B cell (primary cell): ENCODE results near the gene TASL. TPM values are rescaled to one million over a fixed set of nuclear protein-coding genes. Genes with fewer than 3 reads are reported as not detected.

ENCODE experiments used
- ATAC-seq: fragments of 200-7000 bp; cut with Tn5 transposase; one replicate; pipeline ENCODE4 v1.10.0; 2021; ENCODE audit warnings: low read depth, mild to moderate bottlenecking, moderate number of reproducible peaks, moderate library complexity
- CTCF ChIA-PET: fragments of 350-600 bp; sonication (Branson Sonifier 250); formaldehyde crosslinking; loops from one replicate; lab custom pipeline; 2021; ENCODE audit warnings: antibody characterized with exemption, inconsistent platforms; lab: Charles Lee
- POLR2A ChIA-PET: fragments of 350-600 bp; sonication (Branson Sonifier 250); formaldehyde crosslinking; loops from one replicate; lab custom pipeline; 2021; ENCODE audit warnings: antibody characterized with exemption; lab: Charles Lee
- DNase-seq: peaks from one replicate; pipeline ENCODE4 v3.0.0; 2013
- H2AFZ ChIP-seq: 2 replicates; pipeline ENCODE4 v1.6.1; 2012; ENCODE audit warnings: mild to moderate bottlenecking, low read depth, low read length; ENCODE audit not compliant: insufficient read depth, poor library complexity, severe bottlenecking
- H3K27ac ChIP-seq, 2 donors: 1 replicate in 1 of 2; 2 replicates in 1 of 2; pipeline ENCODE4 v1.5.1; 2012 to 2013; ENCODE audit warnings: low read length in 2 of 2, mild to moderate bottlenecking in 2 of 2, moderate library complexity in 1 of 2
- H3K27me3 ChIP-seq, 4 experiments: fragments of 200-600 bp in 1 of 4; sonication (generic) in 1 of 4; replicated peaks in 1 of 4; 1 replicate in 2 of 4; 2 replicates in 2 of 4; pipeline versions ENCODE4 v1.6.1 to v1.7.0; 2013 to 2016; ENCODE audit warnings: low read length in 3 of 4, mild to moderate bottlenecking in 2 of 4, mixed read lengths in 1 of 4, moderate library complexity in 1 of 4; ENCODE audit not compliant: insufficient read depth in 4 of 4, control insufficient read depth in 3 of 4; ENCODE audit errors: control extremely low read depth in 1 of 4
- H3K36me3 ChIP-seq, 2 experiments: replicated peaks in 1 of 2; 1 replicate in 1 of 2; 2 replicates in 1 of 2; pipeline versions ENCODE4 v1.6.1 to v1.7.1; 2013; ENCODE audit warnings: low read length in 1 of 2; ENCODE audit not compliant: insufficient read depth in 2 of 2, control insufficient read depth in 1 of 2; ENCODE audit errors: control extremely low read depth in 1 of 2, extremely low read depth in 1 of 2
- H3K4me1 ChIP-seq, 2 donors: fragments of 200-600 bp in 1 of 2; sonication (generic) in 1 of 2; 1 replicate in 1 of 2; 2 replicates in 1 of 2; pipeline versions ENCODE4 v1.5.1 to v1.6.1; 2013 to 2017; ENCODE audit warnings: low read length in 2 of 2; ENCODE audit not compliant: control insufficient read depth in 2 of 2, insufficient read depth in 2 of 2
- H3K4me2 ChIP-seq: replicated peaks from 2 replicates; pipeline ENCODE3; 2012; ENCODE audit warnings: mild to moderate bottlenecking, low read depth, low read length; ENCODE audit not compliant: poor library complexity, severe bottlenecking
- H3K4me3 ChIP-seq, 5 experiments: fragments of 200-600 bp in 1 of 5; sonication (generic) in 1 of 5; 1 replicate in 3 of 5; 2 replicates in 2 of 5; pipeline versions ENCODE4 v1.5.1 to v1.7.0; 2011 to 2016; ENCODE audit warnings: low read length in 4 of 5, mild to moderate bottlenecking in 4 of 5, low read depth in 2 of 5, control low read depth in 1 of 5, moderate library complexity in 1 of 5; ENCODE audit not compliant: insufficient read depth in 1 of 5; ENCODE audit errors: control extremely low read depth in 1 of 5, extremely low read depth in 1 of 5
- H3K79me2 ChIP-seq: fragments of 200-600 bp; sonication (generic); one replicate; pipeline ENCODE4 v1.6.0; 2016; ENCODE audit warnings: low read length; ENCODE audit not compliant: control insufficient read depth, insufficient read depth
- H3K9ac ChIP-seq: fragments of 200-600 bp; sonication (generic); 2 replicates; pipeline ENCODE4 v1.6.1; 2017; ENCODE audit warnings: mild to moderate bottlenecking, low read length, moderate library complexity
- H3K9me3 ChIP-seq, 3 donors: one replicate each; pipeline versions ENCODE4 v1.6.1 to v1.7.1; 2013; ENCODE audit warnings: low read length in 2 of 3; ENCODE audit not compliant: control insufficient read depth in 2 of 3, insufficient read depth in 1 of 3; ENCODE audit errors: control extremely low read depth in 1 of 3
- H4K20me1 ChIP-seq: 2 replicates; pipeline ENCODE4 v1.6.0; 2012; ENCODE audit warnings: mild to moderate bottlenecking, low read length; ENCODE audit not compliant: insufficient read depth, control insufficient read depth, poor library complexity, severe bottlenecking
- H3K27ac Mint-ChIP-seq: one replicate; pipeline ENCODE4 v1.8.0; 2021; ENCODE audit warnings: mixed read lengths
- H3K27me3 Mint-ChIP-seq: one replicate; pipeline ENCODE4 v1.8.0; 2021; ENCODE audit warnings: mixed read lengths
- H3K4me1 Mint-ChIP-seq: one replicate; pipeline ENCODE4 v1.8.0; 2021; ENCODE audit warnings: mixed read lengths
- H3K4me3 Mint-ChIP-seq: one replicate; pipeline ENCODE4 v1.8.0; 2021; ENCODE audit warnings: mixed read lengths
- H3K9me3 Mint-ChIP-seq: one replicate; pipeline ENCODE4 v1.8.0; 2022; ENCODE audit warnings: mixed read lengths; ENCODE audit not compliant: insufficient read depth
- EZH2 ChIP-seq: IDR thresholded peaks from 2 replicates; pipeline ENCODE4 v1.6.1; 2012; ENCODE audit warnings: borderline replicate concordance, low read depth, mild to moderate bottlenecking, moderate library complexity, low read length; ENCODE audit not compliant: insufficient read depth, poor library complexity, severe bottlenecking
- WGBS: methylation state at CpG from one replicate; pipeline ENCODE4 v1.1.5; 2013; ENCODE audit warnings: missing lambda C conversion rate; ENCODE audit not compliant: insufficient coverage; 5-methylcytosine and 5-hydroxymethylcytosine counted together
- intact Hi-C: fragments of 100-400 bp; cut with micrococcal nuclease; formaldehyde crosslinking; loops from one replicate; pipeline ENCODE4 v1.10.0; 2022
- polyA plus RNA-seq: library from polyadenylated mRNA; depleted of rRNA; stranded (reverse); fragments of >200 nt; gene quantifications from 2 replicates; pipeline ENCODE4 v1.2.3, GENCODE V29; 2012
- total RNA-seq, 2 donors: library from RNA; stranded (reverse); fragments of 120-200 nt in 1 of 2; gene quantifications; 1 replicate in 1 of 2; 2 replicates in 1 of 2; pipeline versions ENCODE4 v1.2.3 to v1.2.4, GENCODE V29; 2013 to 2022
- TF ChIP-seq, protein P1 (sequence below): fragments of 200-600 bp; IDR thresholded peaks from one replicate; pipeline ENCODE4 v1.8.0; 2022; ENCODE audit warnings: antibody characterized with exemption, mild to moderate bottlenecking

The TASL gene
- total and polyA plus RNA-seq, 2 donors (not counting 1 experiment from before 2014, with no cell fraction given): 15.7 to 25.4 TPM

DNA sequence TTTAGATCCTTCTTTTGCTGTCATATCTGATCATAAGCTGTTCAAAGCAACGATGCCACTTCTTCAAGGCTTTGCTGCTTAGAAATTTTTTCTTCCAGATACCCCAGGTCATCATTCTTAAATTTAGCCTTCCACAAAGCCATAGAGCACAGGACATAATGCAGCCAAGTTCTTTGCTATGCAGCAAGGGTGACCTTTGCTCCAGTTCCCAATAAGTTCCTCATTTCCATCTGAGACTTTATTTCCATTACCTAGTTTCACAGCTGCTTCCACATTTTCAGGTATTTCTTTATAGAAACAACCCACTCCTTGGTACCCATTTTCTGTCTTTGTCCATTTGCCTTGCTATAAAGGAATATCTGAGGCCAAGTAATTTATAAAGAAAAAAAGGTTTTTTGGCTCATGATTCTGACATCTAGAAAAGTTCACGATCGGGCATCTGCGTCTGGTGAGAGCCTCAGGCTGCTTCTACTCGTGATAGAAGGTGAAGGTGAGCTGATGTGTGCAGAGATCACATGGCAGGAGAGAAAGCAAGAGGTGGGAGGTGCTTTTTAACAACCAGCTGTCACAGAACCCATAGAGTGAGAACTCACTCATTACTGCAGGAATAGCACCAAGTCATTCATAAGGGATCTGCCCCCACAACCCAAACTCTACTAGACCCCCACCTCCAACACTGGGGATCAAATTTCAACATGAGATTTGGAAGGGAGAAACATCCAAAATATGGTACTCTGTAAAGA lies 11.8 kb upstream of the TASL start:
- Histone ChIP-seq H3K4me3 (no peak overlapping the region), H4K20me1 (no peaks in the 10 kb centered on the region), H3K27ac (no peak overlapping the region), H3K4me2 (peak overlapping the region; percentile 32), H3K79me2 (no peaks in the 10 kb centered on the region), H3K27me3 (no peaks in the 10 kb centered on the region), H3K4me1 (peaks cover 41 to 45% of the 10 kb centered on the region in 2 donors), H2AFZ (no peak overlapping the region), H3K36me3 (no peaks in the 10 kb centered on the region), H3K9me3 (no peaks in the 10 kb centered on the region), H3K9ac (no peak overlapping the region)
- ChIA-PET POLR2A (interaction anchor here (0.9 kb wide), 1 partner anchor 12 kb away, joined by 3 read pairs; the partner anchor contains the start of gene TASL), CTCF (interaction anchor here (2.1 kb wide), 1 partner anchor 18 kb away, joined by 13 read pairs; no protein-coding TSS in a partner anchor)
- H3K4me1 Mint-ChIP-seq: peaks cover 42% of the 10 kb centered on the region
- H3K9me3 Mint-ChIP-seq: no peaks in the 10 kb centered on the region
- no peaks in the 10 kb centered on the region for H3K27me3 Mint-ChIP-seq
- 83% methylated on average over 1 of the region's 5 CpGs for WGBS
- intact Hi-C loops: no loop called here
- ATAC-seq (no peak), DNase-seq (no peak)
- H3K4me3 Mint-ChIP-seq: peak overlapping the region; percentile 58
- H3K27ac Mint-ChIP-seq: peak overlapping the region; percentile 17
- TF ChIP-seq, protein P1, sequence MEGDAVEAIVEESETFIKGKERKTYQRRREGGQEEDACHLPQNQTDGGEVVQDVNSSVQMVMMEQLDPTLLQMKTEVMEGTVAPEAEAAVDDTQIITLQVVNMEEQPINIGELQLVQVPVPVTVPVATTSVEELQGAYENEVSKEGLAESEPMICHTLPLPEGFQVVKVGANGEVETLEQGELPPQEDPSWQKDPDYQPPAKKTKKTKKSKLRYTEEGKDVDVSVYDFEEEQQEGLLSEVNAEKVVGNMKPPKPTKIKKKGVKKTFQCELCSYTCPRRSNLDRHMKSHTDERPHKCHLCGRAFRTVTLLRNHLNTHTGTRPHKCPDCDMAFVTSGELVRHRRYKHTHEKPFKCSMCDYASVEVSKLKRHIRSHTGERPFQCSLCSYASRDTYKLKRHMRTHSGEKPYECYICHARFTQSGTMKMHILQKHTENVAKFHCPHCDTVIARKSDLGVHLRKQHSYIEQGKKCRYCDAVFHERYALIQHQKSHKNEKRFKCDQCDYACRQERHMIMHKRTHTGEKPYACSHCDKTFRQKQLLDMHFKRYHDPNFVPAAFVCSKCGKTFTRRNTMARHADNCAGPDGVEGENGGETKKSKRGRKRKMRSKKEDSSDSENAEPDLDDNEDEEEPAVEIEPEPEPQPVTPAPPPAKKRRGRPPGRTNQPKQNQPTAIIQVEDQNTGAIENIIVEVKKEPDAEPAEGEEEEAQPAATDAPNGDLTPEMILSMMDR: no peak
- TF ChIP-seq EZH2: no peak

DNA sequence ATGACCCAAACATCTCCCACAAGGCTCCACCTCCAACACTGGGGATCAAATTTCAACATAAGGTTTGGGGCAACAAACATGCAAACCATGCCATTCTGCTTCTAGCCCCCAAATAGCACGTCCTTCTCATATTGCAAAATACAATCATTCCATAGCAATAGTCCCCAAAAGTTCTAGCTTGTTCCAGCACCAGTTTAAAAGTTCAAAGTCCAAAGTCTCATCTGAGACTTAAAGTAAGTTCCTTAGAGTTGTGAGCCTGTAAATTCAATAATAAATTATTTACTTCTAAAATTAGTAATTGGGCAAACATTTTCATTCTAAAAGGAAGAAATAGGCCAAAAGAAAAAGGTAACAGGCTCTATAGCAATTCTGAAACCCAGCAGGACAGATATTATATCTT lies 8.9 kb upstream of the TASL start:
- DNase-seq: no peak
- Histone ChIP-seq H3K27ac (no peak overlapping the region), H3K4me2 (no peak overlapping the region), H2AFZ (no peak overlapping the region), H3K27me3 (no peaks in the 10 kb centered on the region), H3K79me2 (no peaks in the 10 kb centered on the region), H4K20me1 (no peaks in the 10 kb centered on the region), H3K36me3 (no peaks in the 10 kb centered on the region), H3K9ac (no peak overlapping the region), H3K4me3 (no peak overlapping the region), H3K4me1 (peaks cover 21 to 24% of the 10 kb centered on the region in 2 donors), H3K9me3 (no peaks in the 10 kb centered on the region)
- peaks cover 24% of the 10 kb centered on the region for H3K4me1 Mint-ChIP-seq
- intact Hi-C loops: no loop called here
- H3K4me3 Mint-ChIP-seq: no peak overlapping the region
- no CpG with 5 or more reads among the region's 1 CpG for WGBS
- POLR2A ChIA-PET: no interaction called here
- no peaks in the 10 kb centered on the region for H3K27me3 Mint-ChIP-seq
- no peak overlapping the region for H3K27ac Mint-ChIP-seq
- TF ChIP-seq EZH2: no peak
- TF ChIP-seq, protein P1: no peak
- H3K9me3 Mint-ChIP-seq: no peaks in the 10 kb centered on the region
- CTCF ChIA-PET: interaction anchor here (0.9 to 1.7 kb wide), 3 partner anchors 9 to 17 kb away, joined by 3 to 4 read pairs (median 4); partner anchors contain the start of gene TASL
- no peak for ATAC-seq
